DMS53 (cell line): Measurements from ENCODE around the gene IGFLR1.
"Not testable (repeated sequence)": the region's sequence is repeated elsewhere in the genome, so short reads cannot be mapped to it uniquely, and the experiment has no call there.

Experiments used
- DNase-seq: peaks from one replicate; lab custom pipeline; 2025; lab: John Stamatoyannopoulos, UW

IGFLR1 gene

DNA sequence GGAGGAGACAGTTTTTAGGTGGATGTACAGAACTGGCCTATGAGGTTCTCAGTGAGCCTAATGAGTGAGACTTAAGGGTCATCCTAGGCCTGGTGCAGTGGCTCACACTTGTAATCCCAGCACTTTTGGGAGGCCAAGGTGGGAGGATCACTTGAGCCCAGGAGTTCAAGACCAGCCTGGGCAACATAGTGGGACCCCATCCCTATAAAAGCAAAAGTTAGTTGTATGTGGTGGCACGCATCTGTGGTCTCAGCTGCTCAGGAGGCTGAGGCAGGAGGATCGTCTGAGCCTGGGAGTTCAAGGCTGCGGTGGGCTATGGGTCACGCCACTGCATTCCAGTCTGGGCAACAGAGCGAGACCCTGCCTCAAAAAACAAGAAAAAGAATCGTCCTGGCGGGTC, 18.1 kb downstream of the IGFLR1 start:
- DNase-seq: not testable (repeated sequence)

DNA sequence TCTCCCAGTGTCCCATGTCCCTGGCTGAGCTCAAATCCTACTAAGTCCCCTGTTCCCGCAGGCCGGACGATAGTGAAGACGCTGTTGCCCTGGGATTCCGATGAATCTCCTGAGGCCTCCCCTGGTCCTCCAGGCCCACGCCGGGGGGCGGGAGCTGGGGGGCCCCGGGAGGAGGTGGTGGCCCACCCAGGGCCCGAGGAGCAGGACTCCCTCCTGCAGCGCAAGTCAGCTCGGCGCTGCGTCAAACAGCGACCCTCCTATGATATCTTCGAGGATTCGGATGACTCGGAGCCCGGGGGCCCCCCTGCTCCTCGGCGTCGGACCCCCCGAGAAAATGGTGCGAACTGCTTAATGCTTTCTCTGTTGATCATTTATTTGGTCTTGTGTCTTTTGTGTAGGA, 18.6 kb downstream of the IGFLR1 start:
- no peak for DNase-seq

DNA sequence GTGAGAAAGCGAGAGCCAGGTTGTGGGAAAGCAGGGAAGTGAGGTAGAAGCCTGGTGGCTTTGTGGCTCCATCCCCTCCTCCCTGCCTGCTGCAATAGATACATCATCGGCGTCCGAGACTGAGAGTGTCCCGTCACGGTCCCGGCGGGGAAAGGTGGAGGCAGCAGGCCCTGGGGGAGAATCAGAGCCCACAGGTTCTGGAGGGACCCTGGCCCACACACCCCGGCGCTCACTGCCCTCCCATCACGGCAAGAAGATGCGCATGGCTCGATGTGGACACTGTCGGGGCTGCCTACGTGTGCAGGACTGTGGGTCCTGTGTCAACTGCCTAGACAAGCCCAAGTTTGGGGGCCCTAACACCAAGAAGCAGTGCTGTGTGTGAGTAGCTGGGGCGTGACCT, 19.4 kb downstream of the IGFLR1 start:
- no peak for DNase-seq

DNA sequence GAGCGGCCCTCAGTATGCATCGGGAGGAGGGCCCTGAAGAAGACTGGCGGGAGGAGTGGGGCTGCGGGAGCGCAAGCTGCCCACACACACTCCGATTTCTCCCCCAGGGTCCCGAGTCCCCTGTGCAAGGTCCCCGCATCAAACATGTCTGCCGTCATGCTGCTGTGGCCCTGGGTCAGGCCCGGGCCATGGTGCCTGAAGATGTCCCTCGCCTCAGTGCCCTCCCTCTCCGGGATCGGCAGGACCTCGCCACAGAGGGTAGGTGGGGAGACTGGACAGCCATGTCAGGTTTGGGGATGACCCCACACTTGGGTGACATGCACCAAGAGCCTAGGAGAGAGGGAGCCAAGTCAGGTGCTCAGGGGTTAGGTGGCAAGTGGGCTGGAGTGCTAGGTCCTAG, 19.8 kb downstream of the IGFLR1 start:
- no peak for DNase-seq

DNA sequence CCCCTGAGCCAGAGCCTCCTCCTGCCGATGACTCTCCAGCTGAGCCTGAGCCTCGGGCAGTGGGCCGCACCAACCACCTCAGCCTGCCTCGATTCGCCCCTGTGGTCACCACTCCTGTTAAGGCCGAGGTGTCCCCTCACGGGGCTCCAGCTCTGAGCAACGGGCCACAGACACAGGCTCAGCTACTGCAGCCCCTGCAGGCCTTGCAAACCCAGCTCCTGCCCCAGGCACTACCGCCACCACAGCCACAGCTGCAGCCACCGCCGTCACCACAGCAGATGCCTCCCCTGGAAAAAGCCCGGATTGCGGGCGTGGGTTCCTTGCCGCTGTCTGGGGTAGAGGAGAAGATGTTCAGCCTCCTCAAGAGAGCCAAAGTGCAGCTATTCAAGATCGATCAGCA, 20.9 kb downstream of the IGFLR1 start:
- no peak for DNase-seq

DNA sequence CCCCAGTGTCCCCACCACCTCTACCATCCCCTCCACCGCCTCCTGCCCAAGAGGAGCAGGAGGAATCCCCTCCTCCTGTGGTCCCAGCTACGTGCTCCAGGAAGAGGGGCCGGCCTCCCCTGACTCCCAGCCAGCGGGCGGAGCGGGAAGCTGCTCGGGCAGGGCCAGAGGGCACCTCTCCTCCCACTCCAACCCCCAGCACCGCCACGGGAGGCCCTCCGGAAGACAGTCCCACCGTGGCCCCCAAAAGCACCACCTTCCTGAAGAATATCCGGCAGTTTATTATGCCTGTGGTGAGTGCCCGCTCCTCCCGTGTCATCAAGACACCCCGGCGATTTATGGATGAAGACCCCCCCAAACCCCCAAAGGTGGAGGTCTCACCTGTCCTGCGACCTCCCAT, 21.6 kb downstream of the IGFLR1 start:
- no peak for DNase-seq

DNA sequence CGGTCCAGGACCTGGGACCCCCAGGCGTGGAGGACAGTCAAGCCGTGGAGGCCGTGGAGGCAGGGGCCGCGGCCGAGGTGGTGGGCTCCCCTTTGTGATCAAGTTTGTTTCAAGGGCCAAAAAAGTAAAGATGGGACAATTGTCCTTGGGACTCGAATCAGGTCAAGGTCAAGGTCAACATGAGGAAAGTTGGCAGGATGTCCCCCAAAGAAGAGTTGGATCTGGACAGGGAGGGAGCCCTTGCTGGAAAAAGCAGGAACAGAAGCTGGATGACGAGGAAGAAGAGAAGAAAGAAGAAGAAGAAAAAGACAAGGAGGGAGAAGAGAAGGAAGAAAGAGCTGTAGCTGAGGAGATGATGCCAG, 22.1 kb downstream of the IGFLR1 start:
- DNase-seq: no peak

DNA sequence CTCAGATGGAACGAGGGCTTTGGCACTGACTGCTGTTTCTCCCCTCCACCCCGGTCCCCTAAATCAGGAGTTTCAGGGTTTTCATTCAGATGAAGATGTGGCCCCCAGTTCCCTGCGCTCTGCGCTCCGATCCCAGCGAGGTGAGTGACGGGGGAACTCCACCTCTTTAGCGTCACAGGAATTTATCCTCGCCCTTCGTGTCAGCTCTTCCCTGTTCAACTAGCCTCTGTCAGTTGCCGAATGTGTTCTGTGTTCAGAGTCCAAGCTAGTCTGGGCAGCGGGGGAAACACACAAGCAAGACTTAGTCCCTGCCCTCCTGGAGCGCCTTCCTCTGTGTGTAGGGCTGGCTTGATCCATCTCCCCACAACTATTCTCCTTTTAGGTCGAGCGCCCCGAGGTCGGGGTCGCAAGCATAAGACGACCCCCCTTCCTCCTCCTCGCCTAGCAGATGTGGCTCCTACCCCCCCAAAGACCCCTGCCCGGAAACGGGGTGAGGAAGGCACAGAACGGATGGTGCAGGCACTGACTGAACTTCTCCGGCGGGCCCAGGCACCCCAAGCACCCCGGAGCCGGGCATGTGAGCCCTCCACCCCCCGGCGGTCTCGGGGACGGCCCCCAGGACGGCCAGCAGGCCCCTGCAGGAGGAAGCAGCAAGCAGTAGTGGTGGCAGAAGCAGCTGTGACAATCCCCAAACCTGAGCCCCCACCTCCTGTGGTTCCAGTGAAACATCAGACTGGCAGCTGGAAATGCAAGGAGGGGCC, 22.7 kb downstream of the IGFLR1 start:
- no peak for DNase-seq

DNA sequence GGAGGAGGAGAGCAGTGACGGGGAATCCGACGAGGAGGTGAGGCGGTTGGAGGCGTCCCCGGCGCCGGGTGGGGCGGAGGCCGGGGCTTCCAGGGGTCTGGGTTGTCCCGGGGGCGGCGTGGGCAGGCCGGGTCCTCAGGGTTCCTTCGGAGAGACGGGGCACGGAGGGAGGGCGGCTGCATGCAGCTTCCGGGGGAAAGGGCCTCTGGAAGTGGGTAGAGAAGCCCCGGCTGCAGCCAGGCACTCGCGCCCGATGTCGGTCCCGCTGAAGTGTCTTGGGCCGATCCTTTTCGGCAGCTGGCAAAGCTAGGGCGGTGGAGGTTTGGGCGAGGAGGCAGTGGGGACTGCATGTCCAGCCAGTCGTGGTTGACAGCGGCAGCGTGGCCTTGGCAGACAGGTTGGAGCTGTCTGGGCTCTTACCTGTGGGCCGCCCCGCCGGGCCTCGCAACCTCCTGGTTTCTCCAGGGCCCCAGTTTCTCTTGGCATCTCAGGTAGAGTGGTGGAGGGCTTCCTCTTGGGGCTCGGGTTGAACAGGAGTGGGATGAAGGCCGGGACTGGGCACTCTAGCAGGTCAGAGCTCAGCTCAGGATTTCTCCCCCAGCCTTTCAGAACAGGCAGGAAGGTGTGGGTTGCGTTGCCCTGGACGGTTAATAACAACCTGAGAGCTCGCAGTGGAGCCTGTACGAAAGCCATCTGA, 23.8 kb downstream of the IGFLR1 start:
- DNase-seq: peak; percentile 72

DNA sequence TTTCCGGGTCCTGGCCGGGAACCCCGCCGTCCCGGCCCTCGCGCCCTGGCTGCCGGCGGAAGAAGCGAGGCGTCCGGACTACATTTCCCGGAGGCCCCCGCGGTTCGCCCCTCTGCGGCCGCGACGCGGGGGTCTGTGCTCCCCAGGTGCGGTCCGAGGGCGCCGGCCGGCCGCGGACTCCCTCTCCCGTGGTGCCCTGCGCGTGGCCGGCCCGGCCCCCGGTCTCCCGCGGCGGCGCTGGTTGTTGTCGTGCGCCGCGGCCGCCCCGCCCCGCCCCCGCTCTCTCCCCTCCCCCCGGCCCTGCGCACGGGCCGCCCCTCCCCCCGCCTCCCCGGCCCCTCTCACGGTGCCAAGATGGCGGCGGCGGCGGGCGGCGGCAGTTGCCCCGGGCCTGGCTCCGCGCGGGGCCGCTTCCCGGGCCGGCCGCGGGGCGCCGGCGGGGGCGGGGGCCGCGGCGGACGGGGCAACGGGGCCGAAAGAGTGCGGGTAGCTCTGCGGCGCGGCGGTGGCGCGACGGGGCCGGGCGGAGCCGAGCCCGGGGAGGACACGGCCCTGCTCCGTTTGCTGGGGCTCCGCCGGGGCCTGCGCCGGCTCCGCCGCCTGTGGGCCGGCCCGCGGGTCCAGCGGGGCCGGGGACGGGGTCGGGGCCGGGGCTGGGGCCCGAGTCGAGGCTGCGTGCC, 24.4 kb downstream of the IGFLR1 start, which contains the start of gene KMT2B:
Gene KMT2B, plus strand, starts transcription at position 339 of the 680 bp plus-strand sequence. Its CDS starts 16 bp downstream, at position 355.
- peak; percentile 99 for DNase-seq

DNA sequence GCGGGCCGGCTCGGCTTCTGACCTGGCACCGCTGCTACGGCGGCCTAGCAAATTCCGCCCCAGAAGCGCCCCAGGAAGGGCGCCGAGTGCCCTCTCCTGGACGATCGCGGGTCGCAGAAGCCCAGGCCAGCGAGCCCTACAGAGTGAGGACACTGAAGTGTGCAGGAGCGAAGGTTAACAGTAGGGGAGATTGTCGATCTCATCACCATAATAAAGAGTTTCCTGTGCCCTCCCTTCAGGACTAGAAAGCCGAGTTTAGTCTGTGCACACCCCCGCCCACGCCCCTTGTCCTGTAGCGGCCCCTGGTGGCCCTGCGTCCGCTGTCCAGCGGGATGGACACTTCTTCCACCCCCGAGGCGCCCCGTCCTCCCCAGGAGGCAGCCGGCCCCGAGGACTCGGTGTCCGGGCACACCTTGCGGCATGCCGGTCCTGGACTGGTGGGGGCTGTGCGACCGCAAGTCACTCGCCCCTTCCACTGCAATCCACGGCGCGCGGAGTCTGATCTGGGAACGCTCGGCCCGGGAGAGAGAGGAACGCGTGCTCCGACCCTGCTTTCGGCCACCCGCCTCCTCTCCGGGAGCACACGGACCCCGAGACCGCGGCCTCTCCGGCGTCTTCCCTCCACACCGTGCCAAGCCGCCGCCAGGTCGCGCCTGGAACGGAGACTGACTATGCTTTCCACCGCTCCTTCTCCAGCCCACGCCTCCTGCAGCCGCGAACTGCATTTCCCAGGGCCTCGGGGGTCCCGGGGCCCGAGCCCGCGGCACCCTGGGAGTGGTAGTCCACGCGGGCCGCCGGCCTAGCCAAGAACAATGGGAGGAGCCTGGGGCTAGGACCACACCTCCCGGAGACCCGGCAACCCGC, 25.2 kb downstream of the IGFLR1 start:
- peak; percentile 98 for DNase-seq

DNA sequence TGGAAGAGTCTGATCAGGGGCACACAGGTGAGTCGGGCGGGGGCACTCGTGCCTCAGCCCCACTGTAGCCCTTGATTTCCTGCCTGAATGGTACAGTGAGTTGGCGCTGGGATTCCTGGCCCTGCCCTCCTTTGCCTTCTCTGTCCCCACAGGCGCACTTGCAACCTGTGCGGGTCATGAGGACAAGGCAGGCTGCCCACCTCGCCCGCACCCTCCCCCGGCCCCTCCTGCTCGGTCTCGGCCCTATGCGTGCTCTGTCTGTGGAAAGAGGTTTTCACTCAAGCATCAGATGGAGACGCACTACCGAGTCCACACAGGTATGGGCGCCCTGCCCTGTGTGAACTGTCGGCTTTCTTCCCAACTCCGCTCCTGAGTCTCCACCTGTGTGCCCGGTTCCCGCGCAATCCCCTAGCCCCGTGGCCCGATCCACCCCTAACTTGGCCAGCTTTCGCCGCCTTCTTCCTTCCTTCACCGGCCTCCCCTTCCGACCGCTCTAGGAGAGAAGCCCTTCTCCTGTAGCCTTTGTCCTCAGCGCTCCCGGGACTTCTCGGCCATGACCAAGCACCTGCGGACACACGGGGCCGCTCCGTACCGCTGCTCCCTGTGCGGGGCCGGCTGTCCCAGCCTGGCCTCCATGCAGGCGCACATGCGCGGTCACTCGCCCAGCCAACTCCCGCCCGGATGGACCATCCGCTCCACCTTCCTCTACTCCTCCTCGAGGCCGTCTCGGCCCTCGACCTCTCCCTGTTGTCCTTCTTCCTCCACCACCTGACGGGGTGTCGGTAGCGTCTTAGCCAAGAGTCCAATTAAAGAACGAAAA, 26.1 kb downstream of the IGFLR1 start:
- peak; percentile 90 for DNase-seq

DNA sequence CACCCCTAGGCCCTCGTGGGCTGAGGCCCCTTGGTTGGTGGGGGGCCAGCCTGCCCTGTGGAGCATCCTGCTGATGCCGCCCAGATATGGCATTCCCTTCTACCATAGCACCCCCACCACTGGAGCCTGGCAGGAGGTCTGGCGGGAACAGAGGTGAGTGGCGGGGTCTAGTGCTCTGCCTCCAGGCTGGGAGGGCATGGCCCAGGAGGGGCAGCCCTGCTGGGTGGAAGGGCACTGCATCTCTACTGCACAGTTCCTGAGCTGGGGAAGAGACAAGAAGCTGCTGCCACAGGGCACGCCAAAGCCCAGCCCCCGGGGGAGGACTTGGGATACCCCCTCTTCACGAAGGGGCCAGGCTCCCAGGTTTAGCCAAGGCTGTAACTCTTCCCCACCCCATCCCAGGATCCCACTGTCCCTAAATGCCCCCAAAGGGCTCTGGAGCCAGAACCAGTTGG, 26.9 kb downstream of the IGFLR1 start:
- DNase-seq: no peak

DNA sequence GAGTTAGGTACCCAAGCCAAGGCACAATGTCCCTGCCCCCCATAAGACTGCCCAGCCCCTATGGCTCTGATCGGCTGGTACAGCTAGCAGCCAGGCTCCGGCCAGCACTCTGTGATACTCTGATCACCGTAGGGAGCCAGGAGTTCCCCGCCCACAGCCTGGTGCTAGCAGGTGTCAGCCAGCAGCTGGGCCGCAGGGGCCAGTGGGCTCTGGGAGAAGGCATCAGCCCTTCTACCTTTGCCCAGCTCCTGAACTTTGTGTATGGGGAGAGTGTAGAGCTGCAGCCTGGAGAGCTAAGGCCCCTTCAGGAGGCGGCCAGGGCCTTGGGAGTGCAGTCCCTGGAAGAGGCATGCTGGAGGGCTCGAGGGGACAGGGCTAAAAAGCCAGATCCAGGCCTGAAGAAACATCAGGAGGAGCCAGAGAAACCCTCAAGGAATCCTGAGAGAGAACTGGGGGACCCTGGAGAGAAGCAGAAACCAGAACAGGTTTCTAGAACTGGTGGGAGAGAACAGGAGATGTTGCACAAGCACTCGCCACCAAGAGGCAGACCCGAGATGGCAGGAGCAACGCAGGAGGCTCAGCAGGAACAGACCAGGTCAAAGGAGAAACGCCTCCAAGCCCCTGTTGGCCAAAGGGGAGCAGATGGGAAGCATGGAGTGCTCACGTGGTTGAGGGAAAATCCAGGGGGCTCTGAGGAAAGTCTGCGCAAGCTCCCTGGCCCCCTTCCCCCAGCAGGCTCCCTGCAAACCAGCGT, 27.5 kb downstream of the IGFLR1 start:
- DNase-seq: peak; percentile 40

DNA sequence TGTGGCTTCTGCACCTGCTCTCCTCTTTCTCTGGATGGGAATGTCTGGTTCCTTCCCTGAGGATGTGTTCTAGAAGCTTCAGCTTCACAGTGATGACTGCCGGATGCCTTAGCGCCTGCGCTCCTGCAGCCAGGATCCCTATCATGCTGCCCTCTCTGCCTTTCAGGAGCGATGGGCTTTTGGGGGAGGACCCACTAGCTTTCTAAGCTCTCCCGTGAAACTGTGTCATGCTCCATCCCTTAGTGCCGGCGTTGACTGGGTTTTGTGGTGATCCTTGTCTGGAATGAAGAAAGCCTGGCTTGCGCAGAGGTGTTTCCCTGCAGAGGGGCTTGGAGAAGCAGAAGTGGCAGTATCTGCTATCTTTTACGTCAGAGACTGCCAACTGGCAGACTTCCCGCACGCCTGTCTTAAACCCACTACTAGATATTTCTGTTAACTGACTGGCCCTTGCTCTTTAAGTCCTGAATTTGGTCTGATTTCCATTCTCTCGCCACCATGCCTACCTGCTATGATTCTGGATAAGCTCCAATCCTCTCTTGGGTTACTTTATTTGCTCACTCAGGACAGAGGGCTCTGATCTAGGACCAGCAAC, 28.3 kb downstream of the IGFLR1 start:
- no peak for DNase-seq

DNA sequence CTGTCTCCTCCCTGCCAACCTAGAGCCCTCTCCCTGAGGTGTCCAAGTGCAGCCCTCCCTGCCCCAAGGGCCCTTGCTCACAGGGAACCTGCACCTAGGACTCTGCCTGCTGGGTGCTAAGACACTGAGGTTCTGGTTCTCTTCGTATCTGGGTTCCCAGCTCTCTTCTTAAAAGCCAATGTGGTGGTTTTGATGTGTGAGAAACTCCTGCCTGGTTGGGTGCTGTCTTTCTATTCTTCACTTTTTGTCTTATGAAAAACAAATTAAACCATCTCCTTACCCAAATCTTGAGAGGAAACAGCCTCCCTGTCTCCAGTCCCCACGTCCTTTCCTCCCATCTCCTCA, 28.8 kb downstream of the IGFLR1 start:
- no peak for DNase-seq

DNA sequence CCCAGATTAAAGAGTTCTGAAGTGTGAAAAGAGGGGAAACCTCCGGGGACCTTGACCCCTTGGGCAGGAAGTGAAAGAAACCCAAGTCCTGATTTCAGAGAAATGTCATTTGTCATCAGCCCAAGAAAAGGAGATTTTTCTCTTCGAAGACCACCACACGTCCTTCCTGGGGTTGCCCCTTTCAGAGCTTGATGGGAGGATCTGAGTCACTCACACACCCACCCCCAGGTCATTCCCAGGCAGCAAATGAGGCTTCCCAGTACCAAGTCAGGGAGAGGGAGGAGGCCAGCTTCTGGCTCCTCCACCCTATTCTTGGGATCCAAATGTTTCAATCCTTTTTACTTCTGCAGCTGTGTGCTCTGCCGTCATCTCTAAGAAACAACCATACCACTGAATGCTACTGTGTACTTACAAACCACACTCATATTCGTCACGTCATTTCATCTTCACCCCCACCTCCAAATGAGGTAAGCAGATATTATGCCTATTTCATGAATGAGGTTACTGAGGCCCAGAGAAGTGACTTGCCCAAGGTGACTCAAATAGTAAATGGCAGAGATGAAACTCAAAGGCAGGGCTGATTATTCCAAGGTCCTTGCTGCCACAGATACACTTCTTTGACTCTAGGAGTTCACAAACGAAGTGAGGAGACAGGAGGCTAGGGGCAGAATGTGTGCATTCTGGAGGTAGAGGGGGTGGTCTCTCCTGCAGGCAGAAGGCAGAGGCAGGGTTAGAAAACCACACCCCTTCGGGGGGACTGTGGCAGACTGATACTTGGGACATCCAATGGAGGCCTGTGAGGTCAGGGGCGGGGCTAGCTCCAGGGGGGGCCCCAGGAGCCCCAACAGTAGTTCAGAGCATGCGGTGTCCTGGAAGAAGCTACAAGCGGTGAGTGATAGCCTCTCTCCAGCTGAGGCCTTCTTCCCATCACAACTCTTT, 29.4 kb downstream of the IGFLR1 start:
- DNase-seq: no peak

DNA sequence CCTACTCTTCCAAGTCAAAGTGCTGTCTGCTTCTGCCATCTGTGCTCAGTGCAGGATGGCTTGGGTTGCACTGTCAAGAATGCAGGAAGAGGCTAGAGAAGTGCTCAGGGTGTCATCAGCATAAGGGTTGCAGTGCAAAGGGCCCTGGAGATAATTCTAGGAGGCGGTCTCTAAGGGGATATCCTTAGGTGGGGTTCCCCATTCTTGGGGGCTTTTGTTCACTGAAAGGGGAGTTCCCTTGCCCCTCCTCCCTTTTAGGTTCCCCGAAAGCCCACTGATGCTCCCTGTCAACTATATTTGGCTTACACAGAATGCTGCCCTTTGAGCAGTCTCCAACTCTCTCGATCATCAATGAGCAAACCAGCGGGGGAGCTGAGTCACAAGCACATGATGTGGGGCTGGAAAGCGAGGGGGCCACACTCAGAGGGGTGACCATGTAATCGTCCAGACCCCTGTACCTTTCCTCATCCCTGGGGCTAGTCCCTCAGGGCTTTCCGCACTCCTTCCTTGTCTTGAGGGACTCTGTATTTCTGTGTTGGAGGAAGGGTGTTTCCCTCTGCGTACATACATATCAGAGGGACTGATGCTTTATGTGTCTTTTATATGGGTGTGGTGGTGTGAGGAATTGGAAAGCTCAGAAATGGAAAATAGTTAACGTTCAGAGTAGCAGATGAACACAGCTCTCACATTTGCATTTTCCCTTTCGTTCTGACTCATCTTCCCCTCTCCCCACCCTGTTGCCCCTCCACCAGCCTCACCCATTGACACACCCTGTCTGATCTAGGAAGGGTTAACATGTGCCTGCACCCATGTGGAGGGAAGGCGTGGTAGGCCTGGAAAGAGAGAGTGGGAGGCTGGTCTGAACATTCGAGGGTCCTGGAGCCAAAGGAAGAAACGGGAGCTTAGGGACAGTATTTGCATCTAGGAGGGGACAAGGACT, 31.2 kb downstream of the IGFLR1 start:
- DNase-seq: no peak
